Esophagus squamous epithelium (tissue), 5 donors: ENCODE results near the gene FIBP. TPM values are rescaled to one million over a fixed set of nuclear protein-coding genes. Genes with fewer than 3 reads are reported as not detected.

Source experiments
- DNase-seq: peaks from one replicate; lab custom pipeline; 2025; lab: John Stamatoyannopoulos, UW
- H3K27ac ChIP-seq, 4 donors: fragments of 200-600 bp; sonication (generic); one replicate each; pipeline ENCODE4 v1.5.1; 2016 to 2019; ENCODE audit warnings: mild to moderate bottlenecking in 1 of 4
- H3K27me3 ChIP-seq, 4 donors: fragments of 200-600 bp; sonication (generic); 1 replicate in 3 of 4; 2 replicates in 1 of 4; pipeline versions ENCODE4 v1.5.1 to v1.6.0; 2017 to 2021; ENCODE audit warnings: antibody characterized with exemption in 1 of 4
- H3K36me3 ChIP-seq, 3 donors: fragments of 200-600 bp; sonication (generic); one replicate each; pipeline ENCODE4 v1.5.1; 2016 to 2019
- H3K4me1 ChIP-seq, 3 donors: fragments of 200-600 bp; sonication (generic); one replicate each; pipeline ENCODE4 v1.5.1; 2017 to 2019
- H3K4me3 ChIP-seq, 4 donors: fragments of 200-600 bp; sonication (generic); 1 replicate in 3 of 4; 2 replicates in 1 of 4; pipeline ENCODE4 v1.5.1; 2016 to 2019; ENCODE audit warnings: mild to moderate bottlenecking in 2 of 4, moderate library complexity in 1 of 4
- H3K9me3 ChIP-seq, 3 donors: fragments of 200-600 bp; sonication (generic); one replicate each; pipeline ENCODE4 v1.5.1; 2016 to 2019
- POLR2A ChIP-seq, 4 donors: fragments of 450-650 bp; IDR thresholded peaks; one replicate each; pipeline ENCODE4 v1.6.1; 2017; ENCODE audit warnings: antibody characterized with exemption in 4 of 4, mild to moderate bottlenecking in 4 of 4, moderate library complexity in 3 of 4
- WGBS, 2 donors: methylation state at CpG; one replicate each; pipeline ENCODE4 v1.1.5; 2018; 5-methylcytosine and 5-hydroxymethylcytosine counted together
- intact Hi-C: fragments of 100-400 bp; cut with DNase I; formaldehyde crosslinking; loops from one replicate; pipeline ENCODE4 v1.15.0; 2022
- total RNA-seq, 4 donors: library from RNA; depleted of rRNA; stranded (reverse); fragments of >200 nt; gene quantifications; one replicate each; pipeline ENCODE4 v1.1.0, GENCODE V29; 2016
- TF ChIP-seq, protein P1 (sequence below), 6 experiments: fragments of 450-650 bp in 4 of 6; fragments of 200-600 bp in 2 of 6; sonication (generic) in 2 of 6; IDR thresholded peaks; one replicate each; pipeline ENCODE4 v1.5.1; 2016 to 2019; ENCODE audit warnings: antibody characterized with exemption in 6 of 6, mild to moderate bottlenecking in 4 of 6, moderate library complexity in 4 of 6
- donor health status: DM: yes; HTN: yes; CAD: no.

FIBP gene
- total RNA-seq, 4 donors from 2014 or later: 35.7 to 60.1 (median 38.4) TPM

- Histone ChIP-seq H3K4me1 (peaks cover 60 to 86% (median 67%) of the 10 kb centered on the region in 3 donors), H3K27me3 (no peaks in the 10 kb centered on the region), H3K9me3 (no peaks in the 10 kb centered on the region), H3K27ac (peak overlapping the region; percentile 94 to 99 (median 98)), H3K4me3 (peak overlapping the region in 3 of 4 donors; percentile 1 to 6 (median 5)), H3K36me3 (peaks cover 0 to 10% (median 0%) of the 10 kb centered on the region in 3 donors)
- intact Hi-C loops: no loop called here
- 10 to 40% methylated on average over 4 to 5 of the region's 13 CpGs for WGBS, 2 donors
- peak in 1 of 4 donors; percentile 24 for TF ChIP-seq POLR2A (IDR thresholded peaks at IDR 0.05)
- TF ChIP-seq, protein P1, sequence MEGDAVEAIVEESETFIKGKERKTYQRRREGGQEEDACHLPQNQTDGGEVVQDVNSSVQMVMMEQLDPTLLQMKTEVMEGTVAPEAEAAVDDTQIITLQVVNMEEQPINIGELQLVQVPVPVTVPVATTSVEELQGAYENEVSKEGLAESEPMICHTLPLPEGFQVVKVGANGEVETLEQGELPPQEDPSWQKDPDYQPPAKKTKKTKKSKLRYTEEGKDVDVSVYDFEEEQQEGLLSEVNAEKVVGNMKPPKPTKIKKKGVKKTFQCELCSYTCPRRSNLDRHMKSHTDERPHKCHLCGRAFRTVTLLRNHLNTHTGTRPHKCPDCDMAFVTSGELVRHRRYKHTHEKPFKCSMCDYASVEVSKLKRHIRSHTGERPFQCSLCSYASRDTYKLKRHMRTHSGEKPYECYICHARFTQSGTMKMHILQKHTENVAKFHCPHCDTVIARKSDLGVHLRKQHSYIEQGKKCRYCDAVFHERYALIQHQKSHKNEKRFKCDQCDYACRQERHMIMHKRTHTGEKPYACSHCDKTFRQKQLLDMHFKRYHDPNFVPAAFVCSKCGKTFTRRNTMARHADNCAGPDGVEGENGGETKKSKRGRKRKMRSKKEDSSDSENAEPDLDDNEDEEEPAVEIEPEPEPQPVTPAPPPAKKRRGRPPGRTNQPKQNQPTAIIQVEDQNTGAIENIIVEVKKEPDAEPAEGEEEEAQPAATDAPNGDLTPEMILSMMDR (IDR thresholded peaks at IDR 0.05): no peak
- DNase-seq: no peak
Measured at GRCh38 chr11:65915821-65916251, 27.6 kb upstream of the FIBP start.

- H3K4me1 ChIP-seq: peaks cover 54 to 82% (median 61%) of the 10 kb centered on the region in 3 donors
Measured at GRCh38 chr11:65915101-65915820, 27.0 kb upstream of the FIBP start.

DNA sequence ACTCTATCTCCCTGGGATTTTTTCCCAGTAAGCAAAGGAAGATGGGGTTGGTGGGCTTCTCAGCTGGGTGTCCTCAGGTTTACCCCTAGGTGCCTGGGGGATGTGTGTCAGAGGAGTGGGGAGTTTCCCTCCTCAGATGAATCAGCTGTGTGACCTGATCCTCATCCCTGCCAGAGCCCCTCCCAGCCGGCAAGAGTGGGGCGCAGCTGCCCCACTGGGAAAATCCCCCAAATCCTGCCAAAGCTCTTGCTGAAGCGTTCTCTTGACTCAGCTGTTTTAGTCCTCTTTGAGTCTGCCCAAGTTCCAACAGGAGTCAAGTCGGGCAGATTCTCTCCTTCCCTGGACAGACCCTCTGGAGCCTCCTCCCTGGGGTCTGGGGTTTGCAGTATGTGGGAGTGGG is 24.6 kb upstream of the FIBP start:
- peak overlapping the region; percentile 40 to 81 (median 70) for H3K27ac ChIP-seq
- H3K4me1 ChIP-seq: peaks cover 46 to 69% (median 53%) of the 10 kb centered on the region in 3 donors
- no peak for DNase-seq
- intact Hi-C loops: no loop called here
- peaks cover 0 to 9% (median 0%) of the 10 kb centered on the region in 3 donors for H3K36me3 ChIP-seq
- 40 to 53% methylated on average over 1 to 3 of the region's 4 CpGs for WGBS, 2 donors
- no peak overlapping the region for H3K4me3 ChIP-seq
- no peaks in the 10 kb centered on the region for H3K27me3 ChIP-seq
- TF ChIP-seq, protein P1 (IDR thresholded peaks at IDR 0.05): no peak
- no peak for TF ChIP-seq POLR2A (IDR thresholded peaks at IDR 0.05)
- no peaks in the 10 kb centered on the region for H3K9me3 ChIP-seq

More at GRCh38 chr11:65915101-65915820, 27.0 kb upstream of the FIBP start:
- TF ChIP-seq, protein P1 (IDR thresholded peaks at IDR 0.05): no peak
- TF ChIP-seq POLR2A (IDR thresholded peaks at IDR 0.05): no peak
- no peaks in the 10 kb centered on the region for H3K27me3 ChIP-seq
- WGBS, 2 donors: 42 to 43% methylated on average over 7 to 8 of the region's 10 CpGs
- intact Hi-C loops: no loop called here
- H3K9me3 ChIP-seq: no peaks in the 10 kb centered on the region
- peak overlapping the region; percentile 94 to 99 (median 98) for H3K27ac ChIP-seq
- H3K36me3 ChIP-seq: peaks cover 0 to 9% (median 0%) of the 10 kb centered on the region in 3 donors
- DNase-seq: no peak
- H3K4me3 ChIP-seq: peak overlapping the region in 2 of 4 donors; percentile 1 to 6

DNA sequence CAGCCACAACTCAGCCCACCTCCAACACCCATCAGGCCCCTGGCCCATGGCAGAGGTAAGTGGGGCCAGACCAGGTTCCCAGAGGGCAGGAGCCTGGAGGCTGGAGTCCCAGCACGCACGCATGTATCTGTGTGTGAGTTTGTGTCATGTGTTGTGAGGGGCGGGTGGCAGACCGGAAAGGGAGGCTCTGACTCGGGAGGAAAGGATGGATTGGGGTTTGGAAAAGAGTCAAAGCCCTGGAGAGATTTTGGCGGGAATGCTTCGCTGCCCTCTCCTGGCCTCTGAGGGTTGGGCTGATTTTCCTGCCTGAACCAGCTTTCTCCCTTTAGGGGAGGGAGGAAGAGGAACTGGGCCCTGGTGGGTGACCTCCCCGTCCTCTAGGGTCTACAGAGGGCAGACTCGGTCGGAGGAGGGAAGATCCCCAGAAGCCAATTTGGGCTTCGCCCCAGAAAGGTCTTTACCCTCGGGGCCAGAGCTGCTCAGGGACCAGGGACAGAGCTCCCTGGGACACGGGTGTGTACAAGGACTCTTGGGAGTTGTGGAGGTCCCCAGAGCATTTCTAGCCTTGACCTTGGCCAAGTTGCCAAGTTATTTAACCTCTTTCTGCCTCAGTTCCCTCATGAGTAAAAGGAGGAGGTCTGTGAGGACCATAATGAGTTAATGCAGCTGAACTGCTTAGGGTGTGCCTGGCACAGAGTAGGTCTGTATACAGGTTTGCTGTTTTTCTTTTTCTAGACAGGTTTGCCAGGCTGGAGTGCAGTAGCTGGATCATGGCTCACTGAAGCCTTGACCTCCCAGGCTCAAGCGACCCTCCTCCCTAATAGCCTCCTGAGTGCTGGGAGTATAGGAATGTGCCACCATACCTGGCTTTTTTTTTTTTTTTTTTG is 23.7 kb upstream of the FIBP start:
- Histone ChIP-seq H3K27ac (peak overlapping the region; percentile 54 to 81 (median 60)), H3K9me3 (no peaks in the 10 kb centered on the region), H3K4me1 (peaks cover 37 to 60% (median 44%) of the 10 kb centered on the region in 3 donors), H3K27me3 (no peaks in the 10 kb centered on the region), H3K36me3 (peaks cover 0 to under 1% (median 0%) of the 10 kb centered on the region in 3 donors), H3K4me3 (no peak overlapping the region)
- no peak for DNase-seq
- TF ChIP-seq, protein P1 (IDR thresholded peaks at IDR 0.05): peak in 3 of 6 experiments; percentile 20 to 34 (median 34)
- TF ChIP-seq POLR2A (IDR thresholded peaks at IDR 0.05): peak in 1 of 4 donors; percentile 21
- WGBS, 2 donors: 7 to 40% methylated on average over 9 to 12 of the region's 14 CpGs
- intact Hi-C loops: no loop called here
